Measurements from ENCODE around the gene SLC24A4. TPM values are rescaled to one million over a fixed set of nuclear protein-coding genes. Genes with fewer than 3 reads are reported as not detected.

Gene SLC24A4
- total RNA-seq, 2 experiments from 2014 or later = not detected

- TF ChIP-seq CTCF (IDR thresholded peaks at IDR 0.05) = no peak
- peaks cover 7% of the 10 kb centered on the region for H3K9me3 Mint-ChIP-seq
- peak overlapping the region; percentile 7 for H3K4me3 Mint-ChIP-seq
- ChIA-PET CTCF (interaction anchor here (1.4 kb wide), 1 partner anchor 13 kb away, joined by 3 read pairs; no protein-coding TSS in a partner anchor), POLR2A (interaction anchor here (2.2 to 5.8 kb wide), 3 partner anchors 8 to 18 kb away, joined by 6 to 34 read pairs (median 31); no protein-coding TSS in a partner anchor)
- ATAC-seq (no peak), DNase-seq (no peak)
- H3K4me1 Mint-ChIP-seq (ENCODE audit: low read depth) = peaks cover 65% of the 10 kb centered on the region
- intact Hi-C loops (cut with micrococcal nuclease) = loop anchor here (2.0 kb wide), 1 partner anchor 13 kb away; no protein-coding TSS in a partner anchor
- H3K27me3 Mint-ChIP-seq = no peaks in the 10 kb centered on the region
- H3K27ac Mint-ChIP-seq = peak overlapping the region; percentile 95
- H3K36me3 Mint-ChIP-seq (ENCODE audit: low read depth) = peaks cover 50% of the 10 kb centered on the region
Observed at GRCh38 chr14:92517761-92518160, 194.8 kb downstream of the SLC24A4 start.

GRCh38 chr14:92519246-92520101 lies 196.5 kb downstream of the SLC24A4 start:
- DNase-seq (no peak), ATAC-seq (no peak)
- Mint-ChIP-seq H3K4me1 (ENCODE audit: low read depth) (peaks cover 75% of the 10 kb centered on the region), H3K9me3 (peaks cover 7% of the 10 kb centered on the region), H3K27ac (peak overlapping the region; percentile 79), H3K36me3 (ENCODE audit: low read depth) (peaks cover 53% of the 10 kb centered on the region), H3K4me3 (no peak overlapping the region), H3K27me3 (no peaks in the 10 kb centered on the region)
- CTCF ChIA-PET = interaction anchor here (1.0 to 1.2 kb wide), 2 partner anchors 23 to 40 kb away, joined by 3 to 4 read pairs; no protein-coding TSS in a partner anchor
- TF ChIP-seq CTCF (IDR thresholded peaks at IDR 0.05) = no peak
- intact Hi-C loops (cut with micrococcal nuclease) = no loop called here
- POLR2A ChIA-PET = interaction anchor here (0.6 to 5.3 kb wide), 4 partner anchors 11 to 386 kb away, joined by 3 to 34 read pairs (median 3); no protein-coding TSS in a partner anchor

- CTCF ChIA-PET = no interaction called here
- intact Hi-C loops (cut with micrococcal nuclease) = no loop called here
- H3K27ac Mint-ChIP-seq = peak overlapping the region; percentile 79
- peaks cover 7% of the 10 kb centered on the region for H3K9me3 Mint-ChIP-seq
- H3K36me3 Mint-ChIP-seq (ENCODE audit: low read depth) = peaks cover 50% of the 10 kb centered on the region
- POLR2A ChIA-PET = interaction anchor here (0.9 to 5.3 kb wide), 2 partner anchors 10 to 35 kb away, joined by 3 to 34 read pairs; no protein-coding TSS in a partner anchor
- H3K4me3 Mint-ChIP-seq = no peak overlapping the region
- H3K27me3 Mint-ChIP-seq = no peaks in the 10 kb centered on the region
- DNase-seq (peak; percentile 62), ATAC-seq (no peak)
- no peak for TF ChIP-seq CTCF (IDR thresholded peaks at IDR 0.05)
- peaks cover 83% of the 10 kb centered on the region for H3K4me1 Mint-ChIP-seq (ENCODE audit: low read depth)
Observed at GRCh38 chr14:92520102-92521057, 197.4 kb downstream of the SLC24A4 start.

GRCh38 chr14:92521058-92521415 lies 198.1 kb downstream of the SLC24A4 start:
- Mint-ChIP-seq H3K4me3 (no peak overlapping the region), H3K9me3 (peaks cover 7% of the 10 kb centered on the region), H3K4me1 (ENCODE audit: low read depth) (peaks cover 79% of the 10 kb centered on the region), H3K27ac (peak overlapping the region; percentile 26), H3K27me3 (no peaks in the 10 kb centered on the region), H3K36me3 (ENCODE audit: low read depth) (peaks cover 47% of the 10 kb centered on the region)
- ChIA-PET POLR2A (interaction anchor here (5.3 kb wide), 1 partner anchor 10 kb away, joined by 34 read pairs; no protein-coding TSS in a partner anchor), CTCF (no interaction called here)
- DNase-seq (no peak), ATAC-seq (no peak)
- no peak for TF ChIP-seq CTCF (IDR thresholded peaks at IDR 0.05)
- intact Hi-C loops (cut with micrococcal nuclease) = no loop called here
